K562 (cell line): ENCODE measurements around the gene IRF3. TPM values are rescaled to one million over a fixed set of nuclear protein-coding genes. Genes with fewer than 3 reads are reported as not detected.

Experiments used
- DEAF1 ChIP-seq: fragments of 450-650 bp; formaldehyde crosslinking; IDR thresholded peaks from 2 replicates; pipeline ENCODE4 v1.4.0; 2020; ENCODE audit warnings: mild to moderate bottlenecking, moderate library complexity
- KDM1A ChIP-seq, 2 experiments: fragments of 450-650 bp; IDR thresholded peaks; 2 replicates each; pipeline ENCODE4 v1.6.1; 2016; ENCODE audit warnings: mild to moderate bottlenecking in 2 of 2
- NR2F6 ChIP-seq: fragments of 450-650 bp; formaldehyde crosslinking; IDR thresholded peaks from 2 replicates; pipeline ENCODE4 v1.4.0; 2020; ENCODE audit warnings: mild to moderate bottlenecking
- PCBP2 ChIP-seq: fragments of 200-400 bp; formaldehyde crosslinking; IDR thresholded peaks from 2 replicates; pipeline ENCODE4 v1.6.1; 2018; ENCODE audit warnings: low read length, low read depth, mild to moderate bottlenecking, moderate library complexity; ENCODE audit not compliant: poor library complexity, severe bottlenecking
- POLR2AphosphoS5 ChIP-seq: IDR thresholded peaks from 2 replicates; pipeline ENCODE4 v1.6.1; 2011; ENCODE audit warnings: mild to moderate bottlenecking, low read depth, low read length, moderate library complexity; ENCODE audit not compliant: control insufficient read depth, insufficient read depth
- SIX5 ChIP-seq, 2 experiments: IDR thresholded peaks; 2 replicates each; pipeline ENCODE4 v1.6.1; 2011; ENCODE audit warnings: low read length in 2 of 2, borderline replicate concordance in 1 of 2, low read depth in 1 of 2, mild to moderate bottlenecking in 1 of 2, moderate library complexity in 1 of 2; ENCODE audit not compliant: insufficient read depth in 1 of 2
- STAG1 ChIP-seq: sonication (generic); formaldehyde crosslinking; IDR thresholded peaks from 2 replicates; pipeline ENCODE4 v1.5.0; 2020; ENCODE audit warnings: missing genetic modification reagents, borderline replicate concordance
- ZBTB49 ChIP-seq: sonication (generic); formaldehyde crosslinking; IDR thresholded peaks from 2 replicates; pipeline ENCODE4 v1.8.0; 2022; ENCODE audit warnings: missing genetic modification reagents, mild to moderate bottlenecking, borderline replicate concordance
- ZBTB8A ChIP-seq: fragments of 450-650 bp; IDR thresholded peaks from 2 replicates; pipeline ENCODE4 v1.6.1; 2018; ENCODE audit warnings: mild to moderate bottlenecking, moderate library complexity; ENCODE audit not compliant: partially characterized antibody
- ZBTB9 ChIP-seq: fragments of 450-650 bp; formaldehyde crosslinking; IDR thresholded peaks from 2 replicates; pipeline ENCODE4 v1.4.0; 2020; ENCODE audit warnings: mild to moderate bottlenecking, moderate library complexity
- ZNF121 ChIP-seq: sonication (generic); formaldehyde crosslinking; conservative IDR thresholded peaks from 2 replicates; pipeline ENCODE4 v1.8.0; 2022; ENCODE audit warnings: missing genetic modification reagents
- ZNF174 ChIP-seq: fragments of 250-450 bp; sonication (Bioruptor Pico); IDR thresholded peaks from 2 replicates; pipeline ENCODE4 v1.4.0; 2020; ENCODE audit warnings: mild to moderate bottlenecking
- ZNF224 ChIP-seq: sonication (generic); formaldehyde crosslinking; IDR thresholded peaks from 2 replicates; pipeline ENCODE4 v1.8.0; 2022; ENCODE audit warnings: mild to moderate bottlenecking, missing genetic modification reagents
- ZNF644 ChIP-seq: fragments of 200-800 bp; sonication (Bioruptor generic); IDR thresholded peaks from 2 replicates; pipeline ENCODE4 v1.6.1; 2016; ENCODE audit warnings: low read depth, missing genetic modification characterization, missing compliant biosample characterization
- ZNF740 ChIP-seq, 3 experiments: fragments of 200-800 bp in 1 of 3; sonication (Bioruptor generic) in 1 of 3; sonication (generic) in 1 of 3; formaldehyde crosslinking in 1 of 3; IDR thresholded peaks; 2 replicates each; pipeline versions ENCODE4 v1.6.1 to v1.8.0; 2016 to 2022; ENCODE audit warnings: mild to moderate bottlenecking in 2 of 3, missing compliant biosample characterization in 2 of 3, missing genetic modification characterization in 2 of 3, missing genetic modification reagents in 1 of 3
- ZSCAN29 ChIP-seq: fragments of 450-650 bp; IDR thresholded peaks from 2 replicates; pipeline ENCODE4 v1.6.1; 2017
- polyA plus RNA-seq, 8 experiments: library from polyadenylated mRNA; depleted of rRNA in 4 of 8; stranded (reverse) in 5 of 8; unstranded in 3 of 8; fragments of >200 nt; fragmentation: Nextera tagmentation in 2 of 8; fragmentation: Illumina TruSeq in 1 of 8; extraction: Ambion mirVana in 2 of 8; extraction: Trizol in 1 of 8; gene quantifications; 2 replicates each; pipeline versions ENCODE4 v1.2.1 to v1.2.3, GENCODE V29; 2011 to 2014; ENCODE audit warnings: inconsistent platforms in 1 of 8, missing spikeins in 1 of 8
- total RNA-seq, 7 experiments: library from RNA; depleted of rRNA in 6 of 7; stranded (reverse); fragments of >200 nt in 6 of 7; fragmentation: Illumina TruSeq in 2 of 7; extraction: Trizol in 2 of 7; gene quantifications; 2 replicates each; pipeline versions ENCODE4 v1.2.1 to v1.2.3, GENCODE V29; 2011 to 2021; ENCODE audit warnings: low replicate concordance in 1 of 7

Gene IRF3
- total and polyA plus RNA-seq, 9 of the 15 experiments (the other 6 are each of a cell fraction or from before 2014, with no cell fraction given), result 7.5 to 145 (median 65.4) TPM

GRCh38 chr19:49677901-49678674 is 12.4 kb upstream of the IRF3 start (continued):
- TF ChIP-seq ZBTB49 (CRISPR knock-in tag), result 0 out of 2 replicates have a peak, but pooled peaks have one; percentile 10
- 0 out of 4 replicates have a peak, but pooled peaks of 1 of the 2 experiments have one; percentile 16 for TF ChIP-seq KDM1A (IDR thresholded peaks at IDR 0.05)
- TF ChIP-seq SIX5 (IDR thresholded peaks at IDR 0.05; ENCODE audit: borderline replicate concordance in 1 of 2, insufficient read depth in 1 of 2, low read depth in 1 of 2, low read length in 2 of 2), result no peak
- no peak for TF ChIP-seq ZNF644 (tag)
- no peak for TF ChIP-seq PCBP2
- TF ChIP-seq ZNF740 (CRISPR knock-in tag; IDR thresholded peaks at IDR 0.05), result no peak
- TF ChIP-seq ZNF740 (tag; IDR thresholded peaks at IDR 0.05), result peak in 1 of 2 experiments; percentile 38; a peak in 1 of 4 replicates
- TF ChIP-seq DEAF1 (CRISPR knock-in tag), result peak; percentile 61; the same call in 1 of the 2 replicates
- 0 out of 2 replicates have a peak, but pooled peaks have one; percentile 48 for TF ChIP-seq ZNF224 (CRISPR knock-in tag)
- no peak for TF ChIP-seq ZBTB9 (CRISPR knock-in tag)
- TF ChIP-seq NR2F6 (CRISPR knock-in tag), result no peak
- no peak for TF ChIP-seq ZBTB8A
- TF ChIP-seq ZNF174, result no peak
- TF ChIP-seq ZNF121 (CRISPR knock-in tag), result no peak
- peak; percentile 12; the same call in 1 of the 2 replicates for TF ChIP-seq POLR2AphosphoS5
- peak; percentile 70; the same call in 1 of the 2 replicates for TF ChIP-seq STAG1 (CRISPR knock-in tag)
- no peak for TF ChIP-seq ZSCAN29
